Neural progenitor cell (in vitro differentiated cells): Measurements from ENCODE around the gene KLHL29. TPM values are rescaled to one million over a fixed set of nuclear protein-coding genes. Genes with fewer than 3 reads are reported as not detected.

Experiments
- DNase-seq: peaks from one replicate; pipeline ENCODE4 v3.0.0-alpha.2; 2016; ENCODE audit warnings: low spot score
- H2AFZ ChIP-seq: fragments of 200-600 bp; sonication (generic); replicated peaks from 2 replicates; pipeline ENCODE4 v1.6.1; 2016; ENCODE audit warnings: antibody characterized with exemption
- H3F3A ChIP-seq: fragments of 200-600 bp; sonication (generic); 2 replicates; pipeline ENCODE4 v1.6.1; 2016; ENCODE audit warnings: antibody characterized with exemption, low read depth
- H3K27ac ChIP-seq: fragments of 200-600 bp; sonication (generic); 2 replicates; pipeline ENCODE4 v1.5.1; 2016; ENCODE audit warnings: mild to moderate bottlenecking
- H3K27me3 ChIP-seq: fragments of 200-600 bp; sonication (generic); 2 replicates; pipeline ENCODE4 v1.6.1; 2016; ENCODE audit warnings: mild to moderate bottlenecking, moderate library complexity
- H3K36me3 ChIP-seq: fragments of 200-600 bp; sonication (generic); 2 replicates; pipeline ENCODE4 v1.5.1; 2016
- H3K4me1 ChIP-seq: fragments of 200-600 bp; sonication (generic); 2 replicates; pipeline ENCODE4 v1.6.1; 2016; ENCODE audit warnings: mixed run types
- H3K4me2 ChIP-seq: fragments of 200-600 bp; sonication (generic); 2 replicates; pipeline ENCODE4 v1.6.1; 2016
- H3K4me3 ChIP-seq: fragments of 200-600 bp; sonication (generic); 2 replicates; pipeline ENCODE4 v1.5.1; 2016
- H3K79me2 ChIP-seq: fragments of 200-600 bp; sonication (generic); 2 replicates; pipeline ENCODE4 v1.6.1; 2016; ENCODE audit warnings: low read depth
- H3K9ac ChIP-seq: fragments of 200-600 bp; sonication (generic); 2 replicates; pipeline ENCODE4 v1.6.1; 2016
- H3K9me3 ChIP-seq: fragments of 200-600 bp; sonication (generic); 2 replicates; pipeline ENCODE4 v1.5.1; 2016; ENCODE audit warnings: low read depth
- H4K20me1 ChIP-seq: fragments of 200-600 bp; sonication (generic); 2 replicates; pipeline ENCODE4 v1.6.1; 2016; ENCODE audit warnings: low read depth
- H3K27ac Mint-ChIP-seq: 3 replicates; pipeline ENCODE4 v1.8.0; 2021; ENCODE audit warnings: mixed read lengths
- H3K27me3 Mint-ChIP-seq: 2 replicates; pipeline ENCODE4 v1.8.0; 2022; ENCODE audit warnings: low read depth, mild to moderate bottlenecking, inconsistent platforms, moderate library complexity, mixed read lengths; ENCODE audit not compliant: insufficient read depth
- H3K36me3 Mint-ChIP-seq: 3 replicates; pipeline ENCODE4 v1.8.0; 2021; ENCODE audit warnings: mixed read lengths
- H3K4me1 Mint-ChIP-seq: 3 replicates; pipeline ENCODE4 v1.8.0; 2021; ENCODE audit warnings: mixed read lengths
- H3K4me3 Mint-ChIP-seq: 3 replicates; pipeline ENCODE4 v1.8.0; 2021; ENCODE audit warnings: mild to moderate bottlenecking, moderate library complexity, mixed read lengths
- H3K9me3 Mint-ChIP-seq: 3 replicates; pipeline ENCODE4 v1.8.0; 2020; ENCODE audit warnings: mixed read lengths
- EZH2 ChIP-seq: fragments of 200-600 bp; sonication (generic); IDR thresholded peaks from 2 replicates; pipeline ENCODE4 v1.6.1; 2017; ENCODE audit warnings: antibody characterized with exemption, mild to moderate bottlenecking, moderate library complexity
- EZH2phosphoT487 ChIP-seq: fragments of 200-600 bp; sonication (generic); IDR thresholded peaks from 2 replicates; pipeline ENCODE4 v1.6.1; 2017; ENCODE audit warnings: antibody characterized with exemption
- total RNA-seq: library from RNA; depleted of rRNA; stranded (reverse); fragments of >200 nt; gene quantifications from 2 replicates; pipeline ENCODE4 v1.2.3, GENCODE V29; 2015; ENCODE audit warnings: low replicate concordance
- TF ChIP-seq, protein P1 (sequence below): fragments of 200-600 bp; sonication (generic); IDR thresholded peaks from 2 replicates; pipeline ENCODE4 v1.5.1; 2017; ENCODE audit warnings: antibody characterized with exemption, mild to moderate bottlenecking

Gene KLHL29
- total RNA-seq, 1 donor from 2014 or later, result 1.6 TPM

DNA sequence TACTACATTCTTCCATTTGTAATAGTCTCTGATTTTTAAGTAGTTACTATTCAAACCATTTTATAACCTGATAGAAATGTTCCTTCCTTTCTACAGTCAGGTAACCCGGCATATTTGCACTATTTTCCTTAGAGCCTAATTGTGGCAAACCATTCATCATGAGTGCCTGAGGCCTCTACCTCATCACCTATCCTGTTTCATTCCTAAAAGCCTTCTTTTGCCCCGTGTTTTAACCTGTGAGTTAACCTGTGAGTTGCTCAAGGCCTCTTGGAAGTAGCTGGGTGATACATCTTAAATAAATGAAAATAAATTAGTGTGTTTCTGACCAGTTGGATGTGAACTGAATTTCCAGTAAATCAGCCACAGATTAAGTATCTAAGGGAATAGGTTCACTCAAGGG is 6.5 kb upstream of the KLHL29 start:
- Histone ChIP-seq H3K79me2 (no peaks in the 10 kb centered on the region), H2AFZ (no peak overlapping the region), H3F3A (no peaks in the 10 kb centered on the region), H3K4me3 (no peak overlapping the region), H3K9ac (no peak overlapping the region), H3K27ac (no peak overlapping the region), H3K4me2 (no peak overlapping the region), H3K9me3 (no peaks in the 10 kb centered on the region), H3K36me3 (no peaks in the 10 kb centered on the region), H3K4me1 (no peaks in the 10 kb centered on the region), H4K20me1 (no peaks in the 10 kb centered on the region), H3K27me3 (peaks cover 24% of the 10 kb centered on the region)
- DNase-seq, result no peak
- peaks cover 6% of the 10 kb centered on the region for H3K27me3 Mint-ChIP-seq
- no peak for TF ChIP-seq EZH2
- H3K4me1 Mint-ChIP-seq, result peaks cover 21% of the 10 kb centered on the region
- no peaks in the 10 kb centered on the region for H3K36me3 Mint-ChIP-seq
- H3K9me3 Mint-ChIP-seq, result no peaks in the 10 kb centered on the region
- no peak overlapping the region for H3K27ac Mint-ChIP-seq
- H3K4me3 Mint-ChIP-seq, result no peak overlapping the region

DNA sequence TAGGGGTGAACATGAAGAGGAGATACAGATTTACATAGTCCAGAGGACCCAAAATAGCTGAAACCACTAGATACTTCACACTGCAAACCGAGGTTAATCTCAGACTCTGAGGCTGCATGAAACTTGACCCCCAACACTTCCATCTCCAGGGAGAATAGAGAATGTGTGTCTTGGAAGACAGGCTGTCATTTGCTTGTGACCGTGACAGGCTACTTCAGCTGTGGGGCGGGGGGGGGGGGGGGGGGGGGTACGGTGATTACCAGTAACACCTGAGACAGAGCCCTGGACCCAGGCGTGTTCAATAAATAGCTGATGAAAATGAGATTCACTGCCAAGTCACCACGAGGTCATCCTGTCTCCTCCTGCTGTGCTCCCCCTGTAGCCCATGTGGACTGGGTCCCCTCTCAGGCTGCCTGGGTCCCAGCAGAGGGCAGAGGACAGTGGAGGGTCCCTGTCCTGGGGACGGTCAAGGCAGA is 5.7 kb upstream of the KLHL29 start:
- H3K27me3 Mint-ChIP-seq, result peaks cover 9% of the 10 kb centered on the region
- no peaks in the 10 kb centered on the region for H3K9me3 ChIP-seq

DNA sequence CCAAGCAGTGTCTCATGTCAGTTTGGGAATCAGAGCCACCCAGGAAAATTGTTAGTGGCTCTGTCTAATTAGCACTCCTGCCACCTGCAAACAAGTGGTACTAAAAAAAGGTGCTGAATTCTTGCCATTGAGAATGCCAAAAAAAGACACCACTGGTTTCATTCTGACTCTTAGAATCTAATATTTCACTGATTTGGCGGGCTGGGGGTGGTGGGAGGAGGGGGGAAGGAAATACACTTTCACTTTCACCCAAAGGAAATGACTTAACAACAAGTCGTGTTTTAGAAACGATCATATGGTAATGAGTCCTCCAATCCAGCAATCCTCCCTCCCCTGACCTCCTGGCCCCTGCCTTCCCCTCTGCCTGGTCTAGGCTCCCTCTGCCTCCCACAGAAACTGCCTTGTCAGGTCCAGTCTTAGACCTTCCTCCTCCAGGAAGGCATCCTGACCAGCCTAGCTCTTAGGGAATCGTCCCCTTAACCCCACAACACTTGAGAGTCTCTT is 4.4 kb upstream of the KLHL29 start:
- Mint-ChIP-seq H3K4me1 (peaks cover 20% of the 10 kb centered on the region), H3K36me3 (no peaks in the 10 kb centered on the region), H3K4me3 (no peak overlapping the region), H3K27me3 (peaks cover 11% of the 10 kb centered on the region), H3K9me3 (no peaks in the 10 kb centered on the region), H3K27ac (no peak overlapping the region)
- TF ChIP-seq, protein P1, sequence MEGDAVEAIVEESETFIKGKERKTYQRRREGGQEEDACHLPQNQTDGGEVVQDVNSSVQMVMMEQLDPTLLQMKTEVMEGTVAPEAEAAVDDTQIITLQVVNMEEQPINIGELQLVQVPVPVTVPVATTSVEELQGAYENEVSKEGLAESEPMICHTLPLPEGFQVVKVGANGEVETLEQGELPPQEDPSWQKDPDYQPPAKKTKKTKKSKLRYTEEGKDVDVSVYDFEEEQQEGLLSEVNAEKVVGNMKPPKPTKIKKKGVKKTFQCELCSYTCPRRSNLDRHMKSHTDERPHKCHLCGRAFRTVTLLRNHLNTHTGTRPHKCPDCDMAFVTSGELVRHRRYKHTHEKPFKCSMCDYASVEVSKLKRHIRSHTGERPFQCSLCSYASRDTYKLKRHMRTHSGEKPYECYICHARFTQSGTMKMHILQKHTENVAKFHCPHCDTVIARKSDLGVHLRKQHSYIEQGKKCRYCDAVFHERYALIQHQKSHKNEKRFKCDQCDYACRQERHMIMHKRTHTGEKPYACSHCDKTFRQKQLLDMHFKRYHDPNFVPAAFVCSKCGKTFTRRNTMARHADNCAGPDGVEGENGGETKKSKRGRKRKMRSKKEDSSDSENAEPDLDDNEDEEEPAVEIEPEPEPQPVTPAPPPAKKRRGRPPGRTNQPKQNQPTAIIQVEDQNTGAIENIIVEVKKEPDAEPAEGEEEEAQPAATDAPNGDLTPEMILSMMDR, result no peak
- no peak for TF ChIP-seq EZH2
- no peak for TF ChIP-seq EZH2phosphoT487
- Histone ChIP-seq H2AFZ (no peak overlapping the region), H3K9me3 (no peaks in the 10 kb centered on the region), H3F3A (peaks cover 8% of the 10 kb centered on the region), H3K36me3 (no peaks in the 10 kb centered on the region), H3K27me3 (peaks cover 42% of the 10 kb centered on the region), H3K4me2 (no peak overlapping the region), H3K9ac (no peak overlapping the region), H3K27ac (no peak overlapping the region), H3K79me2 (no peaks in the 10 kb centered on the region), H4K20me1 (no peaks in the 10 kb centered on the region), H3K4me3 (no peak overlapping the region), H3K4me1 (no peaks in the 10 kb centered on the region)
- no peak for DNase-seq

More for the DNA sequence above, 5.7 kb upstream of the KLHL29 start:
- Histone ChIP-seq H3K4me1 (no peaks in the 10 kb centered on the region), H4K20me1 (no peaks in the 10 kb centered on the region), H3K79me2 (no peaks in the 10 kb centered on the region), H3K27me3 (peaks cover 32% of the 10 kb centered on the region), H3K4me2 (no peak overlapping the region), H3K27ac (no peak overlapping the region), H3F3A (peaks cover 4% of the 10 kb centered on the region), H3K36me3 (no peaks in the 10 kb centered on the region), H2AFZ (no peak overlapping the region), H3K9ac (no peak overlapping the region), H3K4me3 (no peak overlapping the region)
- H3K4me3 Mint-ChIP-seq, result no peak overlapping the region
- no peaks in the 10 kb centered on the region for H3K36me3 Mint-ChIP-seq
- no peak for DNase-seq
- no peaks in the 10 kb centered on the region for H3K9me3 Mint-ChIP-seq
- peaks cover 22% of the 10 kb centered on the region for H3K4me1 Mint-ChIP-seq
- TF ChIP-seq EZH2phosphoT487 (no peak), EZH2 (no peak)
- TF ChIP-seq, protein P1, result no peak
- H3K27ac Mint-ChIP-seq, result no peak overlapping the region

DNA sequence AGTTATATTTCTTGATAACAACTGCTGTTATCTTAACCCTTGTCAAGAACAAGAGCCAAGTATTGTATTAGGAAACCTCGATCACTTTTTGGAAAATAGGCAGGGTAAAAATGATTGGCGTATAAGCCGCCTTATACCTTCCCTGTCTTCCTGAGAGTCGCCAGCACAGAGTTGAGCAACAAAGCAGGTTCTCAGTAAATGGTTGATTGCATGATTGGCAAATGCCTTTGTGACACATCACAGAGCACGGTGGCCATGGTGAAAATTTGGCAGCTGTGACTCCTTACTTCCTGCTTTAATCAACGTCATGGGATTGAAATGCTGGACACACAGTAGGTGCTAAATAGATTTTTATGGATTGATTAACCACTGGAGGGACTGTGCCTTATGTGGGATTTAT is 3.9 kb upstream of the KLHL29 start:
- Histone ChIP-seq H3K9me3 (no peaks in the 10 kb centered on the region), H3K79me2 (no peaks in the 10 kb centered on the region), H4K20me1 (peaks cover 3% of the 10 kb centered on the region), H3K27ac (no peak overlapping the region), H3K4me1 (no peaks in the 10 kb centered on the region), H2AFZ (no peak overlapping the region), H3F3A (peaks cover 8% of the 10 kb centered on the region), H3K27me3 (peaks cover 47% of the 10 kb centered on the region), H3K36me3 (no peaks in the 10 kb centered on the region), H3K4me3 (no peak overlapping the region), H3K4me2 (no peak overlapping the region), H3K9ac (no peak overlapping the region)
- Mint-ChIP-seq H3K36me3 (no peaks in the 10 kb centered on the region), H3K4me3 (no peak overlapping the region), H3K27me3 (peaks cover 11% of the 10 kb centered on the region), H3K27ac (no peak overlapping the region), H3K9me3 (no peaks in the 10 kb centered on the region), H3K4me1 (peaks cover 20% of the 10 kb centered on the region)
- no peak for DNase-seq
- TF ChIP-seq, protein P1, result no peak
- no peak for TF ChIP-seq EZH2
- no peak for TF ChIP-seq EZH2phosphoT487
